Natural killer cell (primary cell): ENCODE data around the gene NXNL2. TPM values are rescaled to one million over a fixed set of nuclear protein-coding genes. Genes with fewer than 3 reads are reported as not detected.

ENCODE experiments used
- ATAC-seq, 3 donors: fragments of 150-1000 bp in 2 of 3; fragments of 200-7000 bp in 1 of 3; cut with Tn5 transposase; 1 replicate in 1 of 3; 2 replicates in 2 of 3; pipeline ENCODE4 v1.10.0; 2021; ENCODE audit warnings: mild to moderate bottlenecking in 2 of 3, moderate library complexity in 2 of 3
- DNase-seq, 2 donors: peaks; one replicate each; pipeline versions ENCODE4 v3.0.0 to v3.0.0-alpha.2; 2013 to 2021; ENCODE audit warnings: mixed read lengths in 1 of 2
- H3K27ac ChIP-seq: one replicate; pipeline ENCODE4 v1.5.1; 2013; ENCODE audit warnings: mild to moderate bottlenecking, low read length
- H3K27me3 ChIP-seq: one replicate; pipeline ENCODE4 v1.6.1; 2013; ENCODE audit warnings: low read length; ENCODE audit not compliant: control insufficient read depth, insufficient read depth
- H3K36me3 ChIP-seq: one replicate; pipeline ENCODE4 v1.6.1; 2013; ENCODE audit warnings: low read length; ENCODE audit not compliant: control insufficient read depth, insufficient read depth
- H3K4me1 ChIP-seq: one replicate; pipeline ENCODE4 v1.6.1; 2013; ENCODE audit warnings: low read length; ENCODE audit not compliant: control insufficient read depth, insufficient read depth
- H3K4me3 ChIP-seq: one replicate; pipeline ENCODE4 v1.5.1; 2013; ENCODE audit warnings: low read length
- H3K9me3 ChIP-seq: one replicate; pipeline ENCODE4 v1.6.1; 2013; ENCODE audit warnings: low read length; ENCODE audit not compliant: control insufficient read depth, insufficient read depth
- H3K27ac Mint-ChIP-seq, 2 donors: one replicate each; pipeline ENCODE4 v1.8.0; 2022; ENCODE audit warnings: mild to moderate bottlenecking in 2 of 2, mixed read lengths in 2 of 2, moderate library complexity in 1 of 2
- H3K27me3 Mint-ChIP-seq, 2 donors: one replicate each; pipeline ENCODE4 v1.8.0; 2022; ENCODE audit warnings: low read depth in 2 of 2, mixed read lengths in 2 of 2
- H3K36me3 Mint-ChIP-seq: one replicate; pipeline ENCODE4 v1.8.0; 2022; ENCODE audit warnings: mixed read lengths
- H3K4me1 Mint-ChIP-seq, 2 donors: one replicate each; pipeline ENCODE4 v1.8.0; 2022; ENCODE audit warnings: mixed read lengths in 2 of 2
- H3K4me3 Mint-ChIP-seq: one replicate; pipeline ENCODE4 v1.8.0; 2022; ENCODE audit warnings: mild to moderate bottlenecking, moderate library complexity, mixed read lengths
- H3K9me3 Mint-ChIP-seq, 2 donors: one replicate each; pipeline ENCODE4 v1.8.0; 2022; ENCODE audit warnings: mixed read lengths in 2 of 2
- CTCF ChIP-seq: fragments of 200-600 bp; IDR thresholded peaks from one replicate; pipeline ENCODE4 v1.8.0; 2022; ENCODE audit warnings: antibody characterized with exemption
- WGBS: methylation state at CpG from one replicate; pipeline ENCODE4 v1.1.7; 2013; ENCODE audit warnings: missing lambda C conversion rate; ENCODE audit not compliant: insufficient coverage; 5-methylcytosine and 5-hydroxymethylcytosine counted together
- intact Hi-C: fragments of 100-400 bp; cut with micrococcal nuclease; formaldehyde crosslinking; loops from one replicate; pipeline ENCODE4 v1.14.2; 2022
- total RNA-seq, 4 donors: library from RNA; stranded (reverse); fragments of 120-200 nt in 1 of 4; gene quantifications; one replicate each; pipeline versions ENCODE4 v1.2.3 to v1.2.4, GENCODE V29; 2013 to 2022

Gene NXNL2
- total RNA-seq, 3 donors from 2014 or later (not counting 1 experiment from before 2014, with no cell fraction given): not detected

- no peak for ATAC-seq
- H3K27ac Mint-ChIP-seq: no peak overlapping the region
- H3K27me3 ChIP-seq: no peaks in the 10 kb centered on the region
- 94% methylated on average over 5 of the region's 5 CpGs for WGBS
- no peak overlapping the region for H3K4me3 Mint-ChIP-seq
- no peak overlapping the region for H3K4me3 ChIP-seq
- H3K9me3 Mint-ChIP-seq: no peaks in the 10 kb centered on the region
- H3K27ac ChIP-seq: no peak overlapping the region
- peaks cover 8 to 37% of the 10 kb centered on the region in 2 donors for H3K27me3 Mint-ChIP-seq
- H3K36me3 Mint-ChIP-seq: no peaks in the 10 kb centered on the region
- H3K4me1 Mint-ChIP-seq: no peaks in the 10 kb centered on the region
- H3K4me1 ChIP-seq: no peaks in the 10 kb centered on the region
- H3K36me3 ChIP-seq: no peaks in the 10 kb centered on the region
- intact Hi-C loops: no loop called here
- no peak for DNase-seq
- H3K9me3 ChIP-seq: no peaks in the 10 kb centered on the region
- no peak for TF ChIP-seq CTCF
These were observed 36.4 kb downstream of the NXNL2 start for GRCh38 chr9:88571419-88571818.

GRCh38 chr9:88572684-88573083, 37.7 kb downstream of the NXNL2 start:
- Mint-ChIP-seq H3K27ac (no peak overlapping the region), H3K4me3 (no peak overlapping the region), H3K9me3 (no peaks in the 10 kb centered on the region), H3K27me3 (peaks cover 8 to 26% of the 10 kb centered on the region in 2 donors), H3K4me1 (no peaks in the 10 kb centered on the region), H3K36me3 (no peaks in the 10 kb centered on the region)
- Histone ChIP-seq H3K27me3 (no peaks in the 10 kb centered on the region), H3K4me3 (no peak overlapping the region), H3K4me1 (no peaks in the 10 kb centered on the region), H3K36me3 (no peaks in the 10 kb centered on the region), H3K27ac (no peak overlapping the region), H3K9me3 (no peaks in the 10 kb centered on the region)
- ATAC-seq (no peak), DNase-seq (no peak)
- WGBS: 96% methylated on average over 5 of the region's 7 CpGs
- no peak for TF ChIP-seq CTCF
- intact Hi-C loops: no loop called here

- Mint-ChIP-seq H3K27ac (no peak overlapping the region), H3K4me1 (peaks cover 0 to 7% of the 10 kb centered on the region in 2 donors), H3K36me3 (no peaks in the 10 kb centered on the region), H3K4me3 (no peak overlapping the region), H3K9me3 (no peaks in the 10 kb centered on the region), H3K27me3 (peaks cover 8 to 26% of the 10 kb centered on the region in 2 donors)
- peaks cover 8% of the 10 kb centered on the region for H3K4me1 ChIP-seq
- no peak overlapping the region for H3K4me3 ChIP-seq
- ATAC-seq (no peak), DNase-seq (no peak)
- intact Hi-C loops: loop anchor here (5.0 kb wide), 1 partner anchor 898 kb away; no protein-coding TSS in a partner anchor
- TF ChIP-seq CTCF: no peak
- H3K9me3 ChIP-seq: no peaks in the 10 kb centered on the region
- no peak overlapping the region for H3K27ac ChIP-seq
- 19% methylated on average over 7 of the region's 7 CpGs for WGBS
- no peaks in the 10 kb centered on the region for H3K36me3 ChIP-seq
- no peaks in the 10 kb centered on the region for H3K27me3 ChIP-seq
These were observed 40.0 kb downstream of the NXNL2 start for GRCh38 chr9:88574953-88575352.
